Body of pancreas (tissue), 4 donors: ENCODE measurements around the gene TNFRSF8.

ENCODE experiments used
- CTCF ChIP-seq, 7 experiments: fragments of 450-650 bp in 4 of 7; fragments of 200-600 bp in 3 of 7; sonication (generic) in 3 of 7; IDR thresholded peaks; one replicate each; pipeline ENCODE4 v1.5.1; 2016 to 2019; ENCODE audit warnings: antibody characterized with exemption in 7 of 7
- POLR2A ChIP-seq, 3 donors: fragments of 450-650 bp; IDR thresholded peaks; one replicate each; pipeline ENCODE4 v1.6.1; 2016; ENCODE audit warnings: antibody characterized with exemption in 3 of 3, mild to moderate bottlenecking in 2 of 3

GRCh38 chr1:12037486-12038355 is 25.4 kb upstream of the TNFRSF8 start:
- TF ChIP-seq POLR2A (IDR thresholded peaks at IDR 0.05), result no peak
- no peak for TF ChIP-seq CTCF (IDR thresholded peaks at IDR 0.05)
